Smooth muscle cell (in vitro differentiated cells): Measurements from ENCODE around the gene TNIP3. TPM values are rescaled to one million over a fixed set of nuclear protein-coding genes. Genes with fewer than 3 reads are reported as not detected.

ENCODE experiments used
- DNase-seq: peaks from one replicate; lab custom pipeline; 2025; ENCODE audit not compliant: unreplicated experiment; lab: John Stamatoyannopoulos, UW
- H2AFZ ChIP-seq: fragments of 200-600 bp; sonication (generic); 2 replicates; pipeline ENCODE4 v1.6.0; 2016; ENCODE audit warnings: antibody characterized with exemption, low read depth, mild to moderate bottlenecking
- H3F3A ChIP-seq: fragments of 200-600 bp; sonication (generic); 2 replicates; pipeline ENCODE4 v1.6.0; 2017; ENCODE audit warnings: antibody characterized with exemption, low read depth
- H3K27ac ChIP-seq: fragments of 200-600 bp; sonication (generic); 2 replicates; pipeline ENCODE4 v1.5.1; 2016; ENCODE audit warnings: low read depth, mild to moderate bottlenecking
- H3K27me3 ChIP-seq: fragments of 200-600 bp; sonication (generic); 2 replicates; pipeline ENCODE4 v1.6.1; 2016; ENCODE audit warnings: low read depth, mild to moderate bottlenecking
- H3K36me3 ChIP-seq: fragments of 200-600 bp; sonication (generic); 2 replicates; pipeline ENCODE4 v1.5.1; 2016; ENCODE audit warnings: low read depth
- H3K4me1 ChIP-seq: fragments of 200-600 bp; sonication (generic); 2 replicates; pipeline ENCODE4 v1.5.1; 2016; ENCODE audit warnings: low read depth
- H3K4me2 ChIP-seq: fragments of 200-600 bp; sonication (generic); 2 replicates; pipeline ENCODE4 v1.6.0; 2016; ENCODE audit warnings: mild to moderate bottlenecking
- H3K4me3 ChIP-seq: fragments of 200-600 bp; sonication (generic); 2 replicates; pipeline ENCODE4 v1.5.1; 2016; ENCODE audit warnings: mild to moderate bottlenecking
- H3K79me2 ChIP-seq: fragments of 200-600 bp; sonication (generic); 2 replicates; pipeline ENCODE4 v1.6.0; 2016; ENCODE audit warnings: low read depth, mild to moderate bottlenecking
- H3K9ac ChIP-seq: fragments of 200-600 bp; sonication (generic); 2 replicates; pipeline ENCODE4 v1.6.0; 2016; ENCODE audit warnings: low read depth
- H3K9me3 ChIP-seq: fragments of 200-600 bp; sonication (generic); replicated peaks from 2 replicates; pipeline ENCODE4 v1.5.1; 2016; ENCODE audit warnings: low read depth
- H4K20me1 ChIP-seq: fragments of 200-600 bp; sonication (generic); 2 replicates; pipeline ENCODE4 v1.6.0; 2016; ENCODE audit warnings: low read depth
- CTCF ChIP-seq: fragments of 200-600 bp; sonication (generic); IDR thresholded peaks from 2 replicates; pipeline ENCODE4 v1.5.1; 2017; ENCODE audit warnings: borderline replicate concordance, mild to moderate bottlenecking, antibody characterized with exemption; ENCODE audit not compliant: insufficient read depth, poor library complexity, severe bottlenecking
- WGBS: methylation state at CpG from one replicate; pipeline ENCODE4 v1.1.7; 2016; ENCODE audit warnings: low lambda C conversion rate; 5-methylcytosine and 5-hydroxymethylcytosine counted together
- polyA plus RNA-seq: library from polyadenylated mRNA; unstranded; fragments of >200 nt; fragmentation: Nextera tagmentation; extraction: Ambion mirVana; gene quantifications from 2 replicates; pipeline ENCODE4 v1.2.1, GENCODE V29; 2016
- total RNA-seq: library from RNA; depleted of rRNA; stranded (reverse); fragments of >200 nt; gene quantifications from 2 replicates; pipeline ENCODE4 v1.2.3, GENCODE V29; 2014

The TNIP3 gene
- total and polyA plus RNA-seq, 2 experiments from 2014 or later, result 0.33 to 3.2 TPM

DNA sequence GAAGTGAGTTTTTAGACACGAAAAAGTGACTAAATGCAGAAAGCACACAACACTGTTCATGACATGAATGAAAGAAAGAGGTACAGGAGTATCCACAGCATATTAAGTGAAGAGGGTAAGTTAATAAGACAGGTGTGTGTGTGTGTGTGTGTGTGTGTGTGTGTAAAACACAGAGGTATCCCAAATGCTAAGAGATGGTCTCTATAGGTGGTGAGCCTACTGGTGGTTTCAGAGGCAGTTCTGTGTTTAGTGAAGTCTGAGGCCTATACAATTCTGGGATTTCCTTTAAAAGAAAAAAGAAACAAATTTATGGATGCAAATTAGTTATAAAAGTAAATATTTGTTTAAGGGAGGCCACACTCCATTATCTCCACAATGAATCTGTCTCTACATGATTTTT, 17.4 kb upstream of the TNIP3 start:
- WGBS, result 89% methylated on average over 1 of the region's 1 CpG
- H3K9me3 ChIP-seq, result no peaks in the 10 kb centered on the region
- H3K27me3 ChIP-seq, result no peaks in the 10 kb centered on the region
- peak overlapping the region; percentile 58 for H2AFZ ChIP-seq
- no peaks in the 10 kb centered on the region for H4K20me1 ChIP-seq
- H3K79me2 ChIP-seq, result no peaks in the 10 kb centered on the region
- H3F3A ChIP-seq, result no peaks in the 10 kb centered on the region
- no peaks in the 10 kb centered on the region for H3K4me1 ChIP-seq
- H3K27ac ChIP-seq, result no peak overlapping the region
- no peak for DNase-seq
- no peak overlapping the region for H3K4me3 ChIP-seq
- H3K36me3 ChIP-seq, result no peaks in the 10 kb centered on the region
- H3K9ac ChIP-seq, result no peak overlapping the region
- H3K4me2 ChIP-seq, result no peak overlapping the region
- no peak for TF ChIP-seq CTCF

- H3K36me3 ChIP-seq, result no peaks in the 10 kb centered on the region
- no peak for TF ChIP-seq CTCF
- H3K79me2 ChIP-seq, result no peaks in the 10 kb centered on the region
- no peak for DNase-seq
- 89% methylated on average over 3 of the region's 3 CpGs for WGBS
- H2AFZ ChIP-seq, result no peak overlapping the region
- no peak overlapping the region for H3K9ac ChIP-seq
- no peak overlapping the region for H3K27ac ChIP-seq
- H3K27me3 ChIP-seq, result no peaks in the 10 kb centered on the region
- no peaks in the 10 kb centered on the region for H3K9me3 ChIP-seq
- H3K4me2 ChIP-seq, result no peak overlapping the region
- no peaks in the 10 kb centered on the region for H3K4me1 ChIP-seq
- H3K4me3 ChIP-seq, result no peak overlapping the region
- H3F3A ChIP-seq, result no peaks in the 10 kb centered on the region
- H4K20me1 ChIP-seq, result no peaks in the 10 kb centered on the region
Measured at GRCh38 chr4:121180558-121180957, 16.4 kb upstream of the TNIP3 start.

- Histone ChIP-seq H3K4me3 (no peak overlapping the region), H3K27me3 (no peaks in the 10 kb centered on the region), H3K27ac (no peak overlapping the region), H3K79me2 (no peaks in the 10 kb centered on the region), H4K20me1 (no peaks in the 10 kb centered on the region), H3K4me1 (no peaks in the 10 kb centered on the region), H3K9me3 (no peaks in the 10 kb centered on the region), H3K36me3 (no peaks in the 10 kb centered on the region), H3K9ac (no peak overlapping the region), H3F3A (no peaks in the 10 kb centered on the region), H2AFZ (no peak overlapping the region), H3K4me2 (no peak overlapping the region)
- DNase-seq, result no peak
- no peak for TF ChIP-seq CTCF
- 55% methylated on average over 3 of the region's 3 CpGs for WGBS
Measured at GRCh38 chr4:121177246-121178137, 13.4 kb upstream of the TNIP3 start.
